ENCODE results near the gene NRXN2.
A peak's percentile ranks its signal among the peaks of the same experiment; 100 is the strongest.
"Not testable (repeated sequence)": the region's sequence is repeated elsewhere in the genome, so short reads cannot be mapped to it uniquely, and the experiment has no call there.

NRXN2 gene

GRCh38 chr11:64603411-64604110, 119.4 kb downstream of the NRXN2 start:
- no peaks in the 10 kb centered on the region for H3K9me3 Mint-ChIP-seq
- H3K4me1 Mint-ChIP-seq = no peaks in the 10 kb centered on the region
- H3K4me3 Mint-ChIP-seq = no peak overlapping the region
- no peaks in the 10 kb centered on the region for H3K27me3 Mint-ChIP-seq
- no peaks in the 10 kb centered on the region for H3K36me3 Mint-ChIP-seq
- no peak overlapping the region for H3K27ac Mint-ChIP-seq

GRCh38 chr11:64602466-64603070, 120.4 kb downstream of the NRXN2 start:
- Mint-ChIP-seq H3K4me1 (no peaks in the 10 kb centered on the region), H3K36me3 (no peaks in the 10 kb centered on the region), H3K4me3 (no peak overlapping the region), H3K27me3 (no peaks in the 10 kb centered on the region), H3K9me3 (no peaks in the 10 kb centered on the region), H3K27ac (no peak overlapping the region)

GRCh38 chr11:64601605-64602465, 121.2 kb downstream of the NRXN2 start:
- no peaks in the 10 kb centered on the region for H3K9me3 Mint-ChIP-seq
- H3K4me3 Mint-ChIP-seq = no peak overlapping the region
- H3K27me3 Mint-ChIP-seq = no peaks in the 10 kb centered on the region
- no peaks in the 10 kb centered on the region for H3K36me3 Mint-ChIP-seq
- H3K4me1 Mint-ChIP-seq = no peaks in the 10 kb centered on the region
- H3K27ac Mint-ChIP-seq = no peak overlapping the region

- Mint-ChIP-seq H3K36me3 (no peaks in the 10 kb centered on the region), H3K27me3 (no peaks in the 10 kb centered on the region), H3K9me3 (no peaks in the 10 kb centered on the region), H3K27ac (no peak overlapping the region), H3K4me3 (no peak overlapping the region), H3K4me1 (no peaks in the 10 kb centered on the region)
These were observed 122.6 kb downstream of the NRXN2 start for GRCh38 chr11:64600281-64600992.

- Mint-ChIP-seq H3K36me3 (no peaks in the 10 kb centered on the region), H3K4me3 (no peak overlapping the region), H3K4me1 (no peaks in the 10 kb centered on the region), H3K27ac (no peak overlapping the region), H3K27me3 (no peaks in the 10 kb centered on the region), H3K9me3 (no peaks in the 10 kb centered on the region)
These were observed 123.2 kb downstream of the NRXN2 start for GRCh38 chr11:64599698-64600211.

- no peaks in the 10 kb centered on the region for H3K27me3 Mint-ChIP-seq
- H3K27ac Mint-ChIP-seq = no peak overlapping the region
- H3K36me3 Mint-ChIP-seq = no peaks in the 10 kb centered on the region
- no peaks in the 10 kb centered on the region for H3K9me3 Mint-ChIP-seq
- H3K4me1 Mint-ChIP-seq = no peaks in the 10 kb centered on the region
- no peak overlapping the region for H3K4me3 Mint-ChIP-seq
These were observed 124.0 kb downstream of the NRXN2 start for GRCh38 chr11:64598797-64599697.

GRCh38 chr11:64598106-64598796, 124.7 kb downstream of the NRXN2 start:
- Mint-ChIP-seq H3K36me3 (no peaks in the 10 kb centered on the region), H3K27ac (peak overlapping the region; percentile 53), H3K4me1 (no peaks in the 10 kb centered on the region), H3K9me3 (no peaks in the 10 kb centered on the region), H3K27me3 (no peaks in the 10 kb centered on the region), H3K4me3 (no peak overlapping the region)

- Mint-ChIP-seq H3K4me1 (no peaks in the 10 kb centered on the region), H3K4me3 (no peak overlapping the region), H3K27me3 (no peaks in the 10 kb centered on the region), H3K9me3 (no peaks in the 10 kb centered on the region), H3K27ac (peak overlapping the region; percentile 53), H3K36me3 (no peaks in the 10 kb centered on the region)
These were observed 125.3 kb downstream of the NRXN2 start for GRCh38 chr11:64597671-64598101.

GRCh38 chr11:64595922-64596321, 127.1 kb downstream of the NRXN2 start:
- not testable (repeated sequence) for H3K4me1 Mint-ChIP-seq, H3K9me3 Mint-ChIP-seq, H3K36me3 Mint-ChIP-seq, H3K27ac Mint-ChIP-seq, H3K27me3 Mint-ChIP-seq, H3K4me3 Mint-ChIP-seq

GRCh38 chr11:64594159-64594939, 128.6 kb downstream of the NRXN2 start:
- Mint-ChIP-seq H3K36me3 (peaks cover under 1% of the 10 kb centered on the region), H3K27me3 (no peaks in the 10 kb centered on the region), H3K9me3 (peaks cover 2% of the 10 kb centered on the region), H3K4me3 (no peak overlapping the region), H3K27ac (no peak overlapping the region), H3K4me1 (no peaks in the 10 kb centered on the region)

GRCh38 chr11:64593156-64594105, 129.6 kb downstream of the NRXN2 start:
- Mint-ChIP-seq H3K36me3 (peaks cover 3% of the 10 kb centered on the region), H3K27ac (no peak overlapping the region), H3K9me3 (peaks cover 8% of the 10 kb centered on the region), H3K4me1 (no peaks in the 10 kb centered on the region), H3K27me3 (no peaks in the 10 kb centered on the region), H3K4me3 (no peak overlapping the region)

- H3K27ac Mint-ChIP-seq = no peak overlapping the region
- H3K4me3 Mint-ChIP-seq = no peak overlapping the region
- H3K27me3 Mint-ChIP-seq = no peaks in the 10 kb centered on the region
- H3K9me3 Mint-ChIP-seq = peaks cover 16% of the 10 kb centered on the region
- H3K4me1 Mint-ChIP-seq = no peaks in the 10 kb centered on the region
- peaks cover 6% of the 10 kb centered on the region for H3K36me3 Mint-ChIP-seq
These were observed 130.3 kb downstream of the NRXN2 start for GRCh38 chr11:64592656-64593055.

GRCh38 chr11:64592234-64592615, 130.8 kb downstream of the NRXN2 start:
- Mint-ChIP-seq H3K27me3 (no peaks in the 10 kb centered on the region), H3K36me3 (peaks cover 6% of the 10 kb centered on the region), H3K27ac (no peak overlapping the region), H3K4me1 (no peaks in the 10 kb centered on the region), H3K9me3 (peaks cover 16% of the 10 kb centered on the region), H3K4me3 (no peak overlapping the region)
